ENCODE measurements around the gene TRPM5. TPM values are rescaled to one million over a fixed set of nuclear protein-coding genes. Genes with fewer than 3 reads are reported as not detected.
A peak's percentile ranks its signal among the peaks of the same experiment; 100 is the strongest.

The TRPM5 gene
- total and polyA plus RNA-seq, 5 donors from 2014 or later: 0.17 TPM; not detected in 4

DNA sequence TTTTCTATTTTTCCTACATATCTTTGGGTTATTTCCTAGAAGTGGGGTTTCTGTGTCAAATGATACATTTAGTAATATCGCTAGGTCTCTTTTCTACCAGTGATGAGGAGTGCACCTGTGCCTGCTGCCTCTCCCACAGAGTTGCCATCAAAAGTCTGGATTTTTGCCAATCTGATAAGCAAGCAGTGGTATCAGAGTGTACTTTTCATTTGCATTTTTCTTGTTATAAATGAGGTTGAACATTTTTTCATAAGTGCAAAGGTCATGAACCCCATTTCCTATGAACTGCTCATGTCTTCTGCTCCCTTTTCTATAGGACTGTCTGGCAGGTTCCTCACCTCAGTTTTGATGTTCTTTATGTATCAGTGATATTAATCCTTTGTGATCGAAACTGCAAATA, 1.7 kb downstream of the TRPM5 start:
- Mint-ChIP-seq H3K27me3 (peaks cover 11% of the 10 kb centered on the region), H3K4me3 (peak overlapping the region in 2 of 4 donors; percentile 63 to 85), H3K36me3 (no peaks in the 10 kb centered on the region), H3K27ac (peak overlapping the region in 2 of 3 donors; percentile 12 to 60), H3K4me1 (peaks cover 11 to 40% (median 24%) of the 10 kb centered on the region in 4 donors), H3K9me3 (peaks cover 0 to 2% (median 0%) of the 10 kb centered on the region in 7 donors)
- peaks cover 44% of the 10 kb centered on the region for H3K4me1 ChIP-seq (ENCODE audit: control insufficient read depth, insufficient read depth, low read length, poor library complexity, severe bottlenecking)
- H3K4me3 ChIP-seq (ENCODE audit: low read depth, low read length): no peak overlapping the region
- DNase-seq: peak in 2 of 3 donors; percentile 33 to 75
- no peaks in the 10 kb centered on the region for H3K36me3 ChIP-seq (ENCODE audit: control insufficient read depth, insufficient read depth, low read length)
- no peak overlapping the region for H3K27ac ChIP-seq (ENCODE audit: insufficient read depth, low read length, poor library complexity, severe bottlenecking)
- no peaks in the 10 kb centered on the region for H3K27me3 ChIP-seq (ENCODE audit: control insufficient read depth, insufficient read depth, low read length)
- peak; percentile 32 to 44 for ATAC-seq (ENCODE audit: low read depth in 2 of 2)
- H3K9me3 ChIP-seq (ENCODE audit: control insufficient read depth in 2 of 2, low read length in 2 of 2): no peaks in the 10 kb centered on the region

DNA sequence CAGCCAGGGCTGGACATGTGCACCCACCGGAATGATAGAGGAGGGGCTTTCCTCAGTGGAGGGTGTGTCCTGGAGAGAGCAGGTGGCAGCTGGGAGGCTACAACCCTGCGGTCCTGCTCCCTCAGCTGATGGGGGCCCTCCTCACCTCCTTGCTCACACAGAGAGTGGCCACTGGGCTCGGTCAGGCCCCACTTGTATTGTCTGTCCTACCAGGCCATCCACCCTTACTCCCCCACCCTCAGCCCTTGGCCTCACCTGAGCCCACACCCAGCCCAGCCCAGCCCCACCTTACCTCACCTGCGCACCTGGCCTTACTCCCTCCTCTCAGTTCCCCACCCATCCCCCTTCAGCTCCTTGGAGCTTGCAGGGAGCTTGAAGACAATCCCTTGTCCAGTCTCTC, 3.1 kb downstream of the TRPM5 start:
- Mint-ChIP-seq H3K9me3 (peaks cover 0 to 2% (median 0%) of the 10 kb centered on the region in 7 donors), H3K27me3 (peaks cover 11% of the 10 kb centered on the region), H3K4me1 (peaks cover 11 to 29% (median 15%) of the 10 kb centered on the region in 4 donors), H3K36me3 (no peaks in the 10 kb centered on the region), H3K27ac (peak overlapping the region in 1 of 3 donors; percentile 36), H3K4me3 (no peak overlapping the region)
- no peaks in the 10 kb centered on the region for H3K36me3 ChIP-seq (ENCODE audit: control insufficient read depth, insufficient read depth, low read length)
- no peak overlapping the region for H3K4me3 ChIP-seq (ENCODE audit: low read depth, low read length)
- H3K9me3 ChIP-seq (ENCODE audit: control insufficient read depth in 2 of 2, low read length in 2 of 2): no peaks in the 10 kb centered on the region
- no peaks in the 10 kb centered on the region for H3K27me3 ChIP-seq (ENCODE audit: control insufficient read depth, insufficient read depth, low read length)
- H3K4me1 ChIP-seq (ENCODE audit: control insufficient read depth, insufficient read depth, low read length, poor library complexity, severe bottlenecking): peaks cover 30% of the 10 kb centered on the region
- H3K27ac ChIP-seq (ENCODE audit: insufficient read depth, low read length, poor library complexity, severe bottlenecking): no peak overlapping the region
- ATAC-seq (ENCODE audit: low read depth in 2 of 2) (no peak), DNase-seq (no peak)

- no peaks in the 10 kb centered on the region for H3K27me3 ChIP-seq (ENCODE audit: control insufficient read depth, insufficient read depth, low read length)
- no peak for ATAC-seq (ENCODE audit: low read depth in 2 of 2)
- Mint-ChIP-seq H3K27me3 (peaks cover 11% of the 10 kb centered on the region), H3K36me3 (no peaks in the 10 kb centered on the region), H3K9me3 (peaks cover 0 to 2% (median 0%) of the 10 kb centered on the region in 7 donors), H3K4me1 (peaks cover 11 to 25% (median 15%) of the 10 kb centered on the region in 4 donors), H3K27ac (no peak overlapping the region), H3K4me3 (no peak overlapping the region)
- no peak overlapping the region for H3K27ac ChIP-seq (ENCODE audit: insufficient read depth, low read length, poor library complexity, severe bottlenecking)
- H3K4me1 ChIP-seq (ENCODE audit: control insufficient read depth, insufficient read depth, low read length, poor library complexity, severe bottlenecking): peaks cover 26% of the 10 kb centered on the region
- no peak overlapping the region for H3K4me3 ChIP-seq (ENCODE audit: low read depth, low read length)
- no peaks in the 10 kb centered on the region for H3K9me3 ChIP-seq (ENCODE audit: control insufficient read depth in 2 of 2, low read length in 2 of 2)
- H3K36me3 ChIP-seq (ENCODE audit: control insufficient read depth, insufficient read depth, low read length): no peaks in the 10 kb centered on the region
- no peak for DNase-seq
Observed at GRCh38 chr11:2440646-2441045, 3.7 kb downstream of the TRPM5 start.

DNA sequence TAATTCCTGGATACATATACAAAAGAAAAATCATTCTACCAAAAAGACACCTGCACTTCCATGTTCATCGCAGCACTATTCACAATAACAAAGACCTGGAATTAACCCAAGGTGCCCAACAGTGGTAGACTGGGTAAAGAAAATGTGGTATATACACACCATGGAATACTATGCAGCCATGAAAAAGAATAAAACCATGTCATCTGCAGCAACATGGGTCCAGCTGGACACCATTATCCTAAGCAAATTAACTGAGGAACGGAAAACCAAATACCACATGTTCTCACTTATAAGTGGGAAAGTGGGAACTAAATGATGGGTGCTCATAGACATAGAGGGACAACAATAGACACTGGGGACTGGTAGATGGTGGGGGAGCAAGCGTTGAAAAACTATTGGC, 4.5 kb downstream of the TRPM5 start:
- Mint-ChIP-seq H3K27me3 (peaks cover 11% of the 10 kb centered on the region), H3K4me1 (peaks cover 11 to 20% (median 15%) of the 10 kb centered on the region in 4 donors), H3K27ac (peak overlapping the region in 1 of 3 donors; percentile 86), H3K4me3 (peak overlapping the region in 1 of 4 donors; percentile 75), H3K9me3 (peaks cover 0 to 2% (median 0%) of the 10 kb centered on the region in 7 donors), H3K36me3 (no peaks in the 10 kb centered on the region)
- Histone ChIP-seq H3K4me3 (ENCODE audit: low read depth, low read length) (no peak overlapping the region), H3K4me1 (ENCODE audit: control insufficient read depth, insufficient read depth, low read length, poor library complexity, severe bottlenecking) (peaks cover 22% of the 10 kb centered on the region), H3K36me3 (ENCODE audit: control insufficient read depth, insufficient read depth, low read length) (no peaks in the 10 kb centered on the region), H3K27ac (ENCODE audit: insufficient read depth, low read length, poor library complexity, severe bottlenecking) (no peak overlapping the region), H3K27me3 (ENCODE audit: control insufficient read depth, insufficient read depth, low read length) (no peaks in the 10 kb centered on the region), H3K9me3 (ENCODE audit: control insufficient read depth in 2 of 2, low read length in 2 of 2) (no peaks in the 10 kb centered on the region)
- ATAC-seq (ENCODE audit: low read depth in 2 of 2) (no peak), DNase-seq (no peak)

DNA sequence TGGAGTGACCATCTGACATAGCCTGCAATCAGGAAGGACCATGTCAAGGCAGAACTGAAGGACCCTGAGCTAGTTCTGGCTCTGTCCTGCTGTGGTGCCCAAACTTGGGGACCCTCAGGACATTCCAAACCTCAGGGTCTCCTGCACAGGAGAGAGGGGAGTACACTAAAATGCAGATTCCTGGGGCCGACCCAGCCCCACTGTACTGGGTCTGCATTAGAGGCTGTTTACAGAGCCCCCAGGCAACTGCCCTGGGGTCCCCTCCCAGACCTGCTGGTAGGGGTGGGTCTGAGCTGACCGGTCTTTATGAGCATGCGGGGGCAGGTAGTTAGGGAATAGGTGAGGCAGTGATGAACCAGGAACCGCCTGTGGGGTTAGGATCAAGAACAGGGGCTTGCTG, 6.8 kb downstream of the TRPM5 start:
- DNase-seq: no peak
- ATAC-seq (ENCODE audit: low read depth in 2 of 2): no peak

DNA sequence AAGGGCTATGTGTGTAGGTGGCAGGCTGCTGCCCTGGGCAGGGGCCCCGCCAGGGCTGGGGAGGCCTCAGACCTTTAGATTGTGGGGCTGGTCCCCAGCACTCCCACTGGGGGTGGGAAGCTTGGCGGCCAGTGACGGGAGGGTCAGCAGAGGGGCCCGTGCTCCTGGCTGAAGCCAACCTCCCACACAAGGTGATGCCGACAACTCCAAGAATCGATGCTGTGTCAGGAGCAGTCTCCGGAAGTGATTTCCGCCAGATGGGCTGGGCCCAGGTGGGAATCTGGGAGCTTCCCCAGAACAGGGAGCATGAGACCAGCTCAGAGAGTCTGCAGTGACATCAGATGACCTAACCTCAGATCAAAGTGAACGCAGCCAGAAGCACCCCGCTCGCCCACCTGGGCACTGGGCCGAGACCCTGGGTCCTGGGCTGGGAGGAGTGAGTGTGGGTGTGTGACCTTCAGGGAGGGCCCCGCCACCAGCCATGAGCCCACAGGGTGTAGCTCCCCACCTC, 7.7 kb downstream of the TRPM5 start:
- Mint-ChIP-seq H3K9me3 (peaks cover 0 to 2% (median 0%) of the 10 kb centered on the region in 7 donors), H3K27me3 (peaks cover 11% of the 10 kb centered on the region)
- DNase-seq: no peak

More for the DNA sequence above, 6.8 kb downstream of the TRPM5 start:
- H3K27ac Mint-ChIP-seq: no peak overlapping the region
- peaks cover 11% of the 10 kb centered on the region for H3K27me3 Mint-ChIP-seq
- Histone ChIP-seq H3K27ac (ENCODE audit: insufficient read depth, low read length, poor library complexity, severe bottlenecking) (no peak overlapping the region), H3K27me3 (ENCODE audit: control insufficient read depth, insufficient read depth, low read length) (no peaks in the 10 kb centered on the region), H3K36me3 (ENCODE audit: control insufficient read depth, insufficient read depth, low read length) (no peaks in the 10 kb centered on the region), H3K4me1 (ENCODE audit: control insufficient read depth, insufficient read depth, low read length, poor library complexity, severe bottlenecking) (peaks cover 5% of the 10 kb centered on the region), H3K4me3 (ENCODE audit: low read depth, low read length) (no peak overlapping the region), H3K9me3 (ENCODE audit: control insufficient read depth in 2 of 2, low read length in 2 of 2) (no peaks in the 10 kb centered on the region)
- H3K36me3 Mint-ChIP-seq: no peaks in the 10 kb centered on the region
- peaks cover 0 to 2% (median 0%) of the 10 kb centered on the region in 7 donors for H3K9me3 Mint-ChIP-seq
- no peak overlapping the region for H3K4me3 Mint-ChIP-seq
- peaks cover 3 to 8% (median 7%) of the 10 kb centered on the region in 4 donors for H3K4me1 Mint-ChIP-seq

GRCh38 chr11:2436013-2436520, 8.2 kb downstream of the TRPM5 start:
- Mint-ChIP-seq H3K9me3 (peaks cover 0 to 2% (median 0%) of the 10 kb centered on the region in 7 donors), H3K27me3 (peaks cover 11% of the 10 kb centered on the region), H3K36me3 (no peaks in the 10 kb centered on the region), H3K4me1 (peaks cover 0 to 5% (median under 1%) of the 10 kb centered on the region in 4 donors), H3K4me3 (no peak overlapping the region), H3K27ac (no peak overlapping the region)
- Histone ChIP-seq H3K9me3 (ENCODE audit: control insufficient read depth in 2 of 2, low read length in 2 of 2) (no peaks in the 10 kb centered on the region), H3K27me3 (ENCODE audit: control insufficient read depth, insufficient read depth, low read length) (no peaks in the 10 kb centered on the region), H3K4me1 (ENCODE audit: control insufficient read depth, insufficient read depth, low read length, poor library complexity, severe bottlenecking) (no peaks in the 10 kb centered on the region), H3K36me3 (ENCODE audit: control insufficient read depth, insufficient read depth, low read length) (no peaks in the 10 kb centered on the region), H3K27ac (ENCODE audit: insufficient read depth, low read length, poor library complexity, severe bottlenecking) (no peak overlapping the region), H3K4me3 (ENCODE audit: low read depth, low read length) (no peak overlapping the region)
- DNase-seq (no peak), ATAC-seq (ENCODE audit: low read depth in 2 of 2) (no peak)

More for the DNA sequence above, 7.7 kb downstream of the TRPM5 start:
- Histone ChIP-seq H3K27ac (ENCODE audit: insufficient read depth, low read length, poor library complexity, severe bottlenecking) (no peak overlapping the region), H3K36me3 (ENCODE audit: control insufficient read depth, insufficient read depth, low read length) (no peaks in the 10 kb centered on the region), H3K27me3 (ENCODE audit: control insufficient read depth, insufficient read depth, low read length) (no peaks in the 10 kb centered on the region), H3K9me3 (ENCODE audit: control insufficient read depth in 2 of 2, low read length in 2 of 2) (no peaks in the 10 kb centered on the region), H3K4me3 (ENCODE audit: low read depth, low read length) (no peak overlapping the region), H3K4me1 (ENCODE audit: control insufficient read depth, insufficient read depth, low read length, poor library complexity, severe bottlenecking) (no peaks in the 10 kb centered on the region)
- Mint-ChIP-seq H3K4me3 (no peak overlapping the region), H3K27ac (no peak overlapping the region), H3K4me1 (peaks cover 0 to 5% (median under 1%) of the 10 kb centered on the region in 4 donors), H3K36me3 (no peaks in the 10 kb centered on the region)
- no peak for ATAC-seq (ENCODE audit: low read depth in 2 of 2)

All from CD4-positive, CD25-positive, alpha-beta regulatory T cell (primary cell).